Measurements from ENCODE around the gene KRTAP3-2.
A peak's percentile ranks its signal among the peaks of the same experiment; 100 is the strongest.

The KRTAP3-2 gene

GRCh38 chr17:41029633-41030245 is 30.0 kb upstream of the KRTAP3-2 start, which contains the start of gene KRTAP1-4:
Gene KRTAP1-4 (minus strand): TSS chr17:41030195. CDS start chr17:41030078, 117 bp downstream.
- DNase-seq (ENCODE audit: extremely low read depth, low read depth) = no peak
- H3K4me3 ChIP-seq (replicated peaks; ENCODE audit: low read depth, low read length) = no peak within 1 kb of the TSS
- TF ChIP-seq, protein P1, sequence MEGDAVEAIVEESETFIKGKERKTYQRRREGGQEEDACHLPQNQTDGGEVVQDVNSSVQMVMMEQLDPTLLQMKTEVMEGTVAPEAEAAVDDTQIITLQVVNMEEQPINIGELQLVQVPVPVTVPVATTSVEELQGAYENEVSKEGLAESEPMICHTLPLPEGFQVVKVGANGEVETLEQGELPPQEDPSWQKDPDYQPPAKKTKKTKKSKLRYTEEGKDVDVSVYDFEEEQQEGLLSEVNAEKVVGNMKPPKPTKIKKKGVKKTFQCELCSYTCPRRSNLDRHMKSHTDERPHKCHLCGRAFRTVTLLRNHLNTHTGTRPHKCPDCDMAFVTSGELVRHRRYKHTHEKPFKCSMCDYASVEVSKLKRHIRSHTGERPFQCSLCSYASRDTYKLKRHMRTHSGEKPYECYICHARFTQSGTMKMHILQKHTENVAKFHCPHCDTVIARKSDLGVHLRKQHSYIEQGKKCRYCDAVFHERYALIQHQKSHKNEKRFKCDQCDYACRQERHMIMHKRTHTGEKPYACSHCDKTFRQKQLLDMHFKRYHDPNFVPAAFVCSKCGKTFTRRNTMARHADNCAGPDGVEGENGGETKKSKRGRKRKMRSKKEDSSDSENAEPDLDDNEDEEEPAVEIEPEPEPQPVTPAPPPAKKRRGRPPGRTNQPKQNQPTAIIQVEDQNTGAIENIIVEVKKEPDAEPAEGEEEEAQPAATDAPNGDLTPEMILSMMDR (IDR thresholded peaks at IDR 0.05; ENCODE audit: low read depth, low read length, missing control alignments) = no peak

DNA sequence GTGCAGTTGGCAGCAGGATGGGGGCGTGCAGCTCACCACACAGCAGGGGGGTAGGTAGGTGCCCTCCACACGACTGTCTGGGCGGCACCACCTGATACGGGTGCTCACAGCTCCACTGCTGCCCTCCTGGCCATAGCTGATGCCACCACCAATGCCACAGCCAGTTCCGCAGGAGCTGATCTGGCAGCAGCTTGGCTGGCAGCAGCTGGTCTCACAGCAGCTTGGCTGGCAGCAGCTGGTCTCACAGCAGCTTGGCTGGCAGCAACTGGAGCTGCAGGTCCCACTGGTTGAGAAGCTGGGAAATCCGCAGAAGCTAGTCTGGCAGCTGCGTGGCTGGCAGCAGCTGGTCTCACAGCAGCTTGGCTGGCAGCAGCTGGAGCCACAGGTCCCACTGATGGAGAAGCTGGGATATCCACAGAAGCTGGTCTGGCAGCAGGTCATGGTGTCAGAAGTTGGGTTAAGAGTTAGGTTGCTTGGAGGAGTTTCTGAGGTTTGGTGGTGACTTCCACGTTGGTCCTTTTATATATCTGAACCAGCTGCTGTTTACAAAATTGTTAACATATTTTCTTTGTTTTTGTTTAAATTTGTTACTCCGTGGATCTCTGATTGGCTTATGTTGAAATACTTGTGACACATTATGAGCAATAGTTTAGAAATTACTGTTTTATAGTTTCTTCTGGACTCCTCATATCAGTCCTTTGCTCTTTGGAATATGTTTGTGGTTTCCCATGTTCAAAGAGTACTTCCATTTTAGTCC is 27.2 kb upstream of the KRTAP3-2 start, which contains the start of gene KRTAP1-5:
TSS of gene KRTAP1-5 (minus strand) at position 494 of the 757 bp plus-strand sequence. CDS start at position 441, 53 bp downstream.
- DNase-seq (ENCODE audit: extremely low read depth, low read depth) = peak; percentile 52
- TF ChIP-seq, protein P1 (IDR thresholded peaks at IDR 0.05; ENCODE audit: low read depth, low read length, missing control alignments) = no peak
- no peak within 1 kb of the TSS for H3K4me3 ChIP-seq (replicated peaks; ENCODE audit: low read depth, low read length)

DNA sequence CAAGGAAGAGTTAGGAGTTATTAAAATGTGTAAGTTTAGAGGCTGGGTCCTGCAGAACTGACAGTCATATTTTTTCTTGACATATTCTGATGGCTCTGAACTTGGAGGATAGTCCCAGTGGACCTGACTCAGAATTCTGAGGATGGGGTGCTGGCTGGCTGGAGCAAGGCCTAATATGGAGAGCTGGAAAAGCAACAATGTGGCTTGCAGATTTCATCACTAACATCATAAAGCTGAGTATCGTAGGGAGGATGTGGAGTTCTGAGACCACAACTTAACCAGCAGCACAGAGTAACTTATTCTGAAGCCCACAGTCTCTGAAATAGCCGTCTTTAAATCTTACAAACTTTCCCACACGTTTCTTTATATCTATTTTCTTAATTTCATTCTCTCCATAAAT is 25.0 kb upstream of the KRTAP3-2 start:
- H3K4me3 ChIP-seq (replicated peaks; ENCODE audit: low read depth, low read length) = no peak overlapping the region
- no peak for DNase-seq (ENCODE audit: extremely low read depth, low read depth)
- TF ChIP-seq, protein P1 (IDR thresholded peaks at IDR 0.05; ENCODE audit: low read depth, low read length, missing control alignments) = no peak

DNA sequence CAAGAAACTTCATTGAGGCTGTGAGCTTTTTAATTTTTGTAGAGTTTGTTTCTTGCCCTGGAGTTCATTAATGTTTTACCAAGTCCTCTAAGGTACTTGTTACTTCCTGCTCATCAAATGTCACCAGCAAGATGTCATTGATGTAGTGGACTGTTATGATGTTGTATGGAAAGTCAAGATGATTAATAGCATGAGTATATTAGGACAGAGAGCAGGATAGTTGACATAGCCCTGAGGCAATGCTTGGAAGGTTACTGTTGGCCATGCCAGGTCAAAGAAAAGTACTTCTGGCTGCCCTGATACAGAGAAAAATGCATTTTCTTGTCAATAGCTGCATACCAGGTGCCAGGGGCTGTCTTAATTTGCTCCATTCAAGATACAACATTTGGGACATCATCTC is 20.6 kb upstream of the KRTAP3-2 start:
- no peak overlapping the region for H3K4me3 ChIP-seq (replicated peaks; ENCODE audit: low read depth, low read length)
- TF ChIP-seq, protein P1 (IDR thresholded peaks at IDR 0.05; ENCODE audit: low read depth, low read length, missing control alignments) = no peak
- DNase-seq (ENCODE audit: extremely low read depth, low read depth) = no peak

DNA sequence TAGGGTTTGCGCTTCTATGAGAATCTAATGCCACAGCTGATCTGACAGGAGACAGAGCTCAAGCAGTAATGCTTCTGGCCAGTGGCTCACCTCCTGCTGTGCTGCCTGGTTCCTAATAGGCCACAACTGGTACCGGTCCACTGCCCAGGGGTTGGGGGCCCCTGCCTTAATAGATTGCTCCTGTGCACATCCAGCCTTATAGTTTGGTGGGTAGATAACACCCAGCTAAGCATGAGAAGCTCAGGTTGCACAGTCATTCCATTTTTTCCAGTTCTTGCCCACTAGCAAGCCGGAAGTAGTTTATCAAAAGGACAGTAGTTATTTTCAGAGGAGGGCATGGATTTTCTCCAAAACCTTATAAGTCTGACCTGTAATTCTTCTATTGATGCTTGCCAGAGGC is 19.7 kb upstream of the KRTAP3-2 start:
- no peak overlapping the region for H3K4me3 ChIP-seq (replicated peaks; ENCODE audit: low read depth, low read length)
- DNase-seq (ENCODE audit: extremely low read depth, low read depth) = no peak
- TF ChIP-seq, protein P1 (IDR thresholded peaks at IDR 0.05; ENCODE audit: low read depth, low read length, missing control alignments) = no peak

GRCh38 chr17:41018541-41018940 is 18.8 kb upstream of the KRTAP3-2 start:
- TF ChIP-seq, protein P1 (IDR thresholded peaks at IDR 0.05; ENCODE audit: low read depth, low read length, missing control alignments) = no peak
- no peak overlapping the region for H3K4me3 ChIP-seq (replicated peaks; ENCODE audit: low read depth, low read length)
- DNase-seq (ENCODE audit: extremely low read depth, low read depth) = no peak
